H1 (cell line): Measurements from ENCODE around the gene ABCG5. TPM values are rescaled to one million over a fixed set of nuclear protein-coding genes. Genes with fewer than 3 reads are reported as not detected.

Experiments used
- CBX8 ChIP-seq: fragments of 300-800, 300-1000 bp; sonication (generic); IDR thresholded peaks from 2 replicates; pipeline ENCODE4 v1.7.1; 2016; ENCODE audit warnings: low read depth, low read length, borderline replicate concordance
- EP300 ChIP-seq, 2 experiments: IDR thresholded peaks; 1 replicate in 1 of 2; 2 replicates in 1 of 2; pipeline ENCODE4 v1.6.1; 2011 to 2012; ENCODE audit warnings: low read depth in 2 of 2, low read length in 2 of 2, mild to moderate bottlenecking in 2 of 2, borderline replicate concordance in 1 of 2, inconsistent platforms in 1 of 2, moderate library complexity in 1 of 2
- HDAC2 ChIP-seq, 2 experiments: fragments of 300-600 bp in 1 of 2; sonication (generic) in 1 of 2; IDR thresholded peaks; 2 replicates each; pipeline ENCODE4 v1.6.1; 2011 to 2012; ENCODE audit warnings: low read depth in 2 of 2, low read length in 2 of 2, mild to moderate bottlenecking in 2 of 2, moderate library complexity in 2 of 2, borderline replicate concordance in 1 of 2, inconsistent platforms in 1 of 2
- PHF8 ChIP-seq: fragments of 200-600 bp; sonication (generic); conservative IDR thresholded peaks from 2 replicates; pipeline ENCODE4 v1.7.1; 2012; ENCODE audit warnings: low read depth, mild to moderate bottlenecking, inconsistent platforms, low read length, moderate library complexity
- SIX5 ChIP-seq: IDR thresholded peaks from 2 replicates; pipeline ENCODE4 v1.6.1; 2011; ENCODE audit warnings: mild to moderate bottlenecking, low read depth, low read length
- polyA plus RNA-seq, 7 experiments: library from polyadenylated mRNA; depleted of rRNA in 3 of 7; stranded (reverse) in 5 of 7; unstranded in 2 of 7; fragments of >200 nt in 5 of 7; fragments of 200-250 nt in 2 of 7; gene quantifications; 1 replicate in 5 of 7; 2 replicates in 1 of 7; 4 replicates in 1 of 7; pipeline versions ENCODE4 v1.2.1 to v1.2.3, GENCODE V29; 2011 to 2013; ENCODE audit warnings: missing spikeins in 2 of 7, mixed read lengths in 2 of 7
- total RNA-seq: library from RNA; stranded (reverse); fragmentation: NEBNext Ultra II Directional; extraction: Animal tissue kit (Norgen Biotek cat#: 25700); gene quantifications from 2 replicates; pipeline ENCODE4 v1.2.1, GENCODE V29; 2021

Gene ABCG5
- total and polyA plus RNA-seq, 2 of the 8 experiments (the other 6 are each of a cell fraction or from before 2014, with no cell fraction given), result not detected

- TF ChIP-seq EP300 (IDR thresholded peaks at IDR 0.05; ENCODE audit: borderline replicate concordance in 1 of 2, low read depth in 2 of 2, low read length in 2 of 2) (no peak), PHF8 (no peak), CBX8 (no peak), SIX5 (no peak), HDAC2 (IDR thresholded peaks at IDR 0.05; ENCODE audit: borderline replicate concordance in 1 of 2, low read depth in 2 of 2, low read length in 2 of 2) (no peak)
Measured at GRCh38 chr2:43810452-43810851, 28.2 kb downstream of the ABCG5 start (continued).
